Testis (tissue), 2 donors: Measurements from ENCODE around the gene LCNL1.

Experiments
- POLR2A ChIP-seq: fragments of 450-650 bp; IDR thresholded peaks from one replicate; pipeline ENCODE4 v1.6.1; 2017; ENCODE audit warnings: antibody characterized with exemption, mild to moderate bottlenecking, moderate library complexity
- TF ChIP-seq, protein P1 (sequence below), 3 experiments: fragments of 450-650 bp in 2 of 3; fragments of 200-600 bp in 1 of 3; sonication (generic) in 1 of 3; IDR thresholded peaks; one replicate each; pipeline ENCODE4 v1.5.1; 2016 to 2019; ENCODE audit warnings: antibody characterized with exemption in 3 of 3, mild to moderate bottlenecking in 2 of 3, moderate library complexity in 1 of 3

DNA sequence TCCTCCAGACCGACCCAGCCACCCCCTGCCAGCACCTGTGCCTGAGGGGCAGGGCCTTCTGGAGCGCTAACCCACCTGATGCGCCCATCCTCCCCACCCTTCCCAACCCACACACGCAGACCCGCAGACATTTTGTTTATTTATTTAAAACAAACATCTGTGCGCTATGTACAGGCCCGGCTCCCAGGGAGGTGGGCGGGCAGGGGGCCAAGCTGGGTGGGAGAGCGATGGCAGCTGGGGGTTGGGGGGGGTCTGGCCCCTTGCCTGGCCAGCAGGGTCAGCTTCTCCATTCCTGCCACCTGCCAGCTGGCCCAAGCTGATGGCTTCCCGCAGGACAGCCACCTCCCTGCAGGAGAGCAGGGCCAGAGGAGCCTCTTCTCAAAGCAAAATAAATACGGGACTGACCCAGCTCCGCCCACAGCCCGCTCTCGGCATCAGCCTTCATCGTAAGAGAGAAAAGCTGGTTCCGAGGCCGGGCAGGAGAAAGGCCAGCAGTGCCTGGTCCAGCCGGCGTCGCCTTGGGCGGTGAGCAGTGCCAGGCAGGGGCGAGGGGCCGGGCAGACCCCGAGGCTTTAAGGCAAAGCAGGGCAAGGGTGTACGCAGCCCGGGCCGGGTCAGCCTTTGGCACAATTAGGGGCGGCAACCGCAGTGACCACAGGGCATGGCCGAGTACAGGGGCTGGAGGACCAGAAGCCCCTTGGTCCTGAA lies 24.5 kb downstream of the LCNL1 start:
- TF ChIP-seq, protein P1, sequence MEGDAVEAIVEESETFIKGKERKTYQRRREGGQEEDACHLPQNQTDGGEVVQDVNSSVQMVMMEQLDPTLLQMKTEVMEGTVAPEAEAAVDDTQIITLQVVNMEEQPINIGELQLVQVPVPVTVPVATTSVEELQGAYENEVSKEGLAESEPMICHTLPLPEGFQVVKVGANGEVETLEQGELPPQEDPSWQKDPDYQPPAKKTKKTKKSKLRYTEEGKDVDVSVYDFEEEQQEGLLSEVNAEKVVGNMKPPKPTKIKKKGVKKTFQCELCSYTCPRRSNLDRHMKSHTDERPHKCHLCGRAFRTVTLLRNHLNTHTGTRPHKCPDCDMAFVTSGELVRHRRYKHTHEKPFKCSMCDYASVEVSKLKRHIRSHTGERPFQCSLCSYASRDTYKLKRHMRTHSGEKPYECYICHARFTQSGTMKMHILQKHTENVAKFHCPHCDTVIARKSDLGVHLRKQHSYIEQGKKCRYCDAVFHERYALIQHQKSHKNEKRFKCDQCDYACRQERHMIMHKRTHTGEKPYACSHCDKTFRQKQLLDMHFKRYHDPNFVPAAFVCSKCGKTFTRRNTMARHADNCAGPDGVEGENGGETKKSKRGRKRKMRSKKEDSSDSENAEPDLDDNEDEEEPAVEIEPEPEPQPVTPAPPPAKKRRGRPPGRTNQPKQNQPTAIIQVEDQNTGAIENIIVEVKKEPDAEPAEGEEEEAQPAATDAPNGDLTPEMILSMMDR (IDR thresholded peaks at IDR 0.05), result no peak
- TF ChIP-seq POLR2A, result no peak
